ENCODE results near the gene CCDC27. TPM values are rescaled to one million over a fixed set of nuclear protein-coding genes. Genes with fewer than 3 reads are reported as not detected.

Gene CCDC27
- total RNA-seq, 1 donor from 2014 or later = not detected

- Histone ChIP-seq H3K4me3 (no peak overlapping the region), H3K9me3 (no peaks in the 10 kb centered on the region), H3K36me3 (no peaks in the 10 kb centered on the region), H3K27me3 (no peaks in the 10 kb centered on the region), H3K27ac (no peak overlapping the region), H3K4me1 (no peaks in the 10 kb centered on the region)
- no peak for TF ChIP-seq CTCF (IDR thresholded peaks at IDR 0.05)
- intact Hi-C loops (cut with DNase I) = no loop called here
- DNase-seq (ENCODE audit: low spot score in 2 of 2) = no peak
These were observed 24.1 kb upstream of the CCDC27 start for GRCh38 chr1:3727825-3728776.

GRCh38 chr1:3729594-3730542, 22.4 kb upstream of the CCDC27 start:
- H3K27me3 ChIP-seq = no peaks in the 10 kb centered on the region

GRCh38 chr1:3730543-3731247, 21.6 kb upstream of the CCDC27 start:
- intact Hi-C loops (cut with DNase I) = no loop called here
- Histone ChIP-seq H3K36me3 (peaks cover 0 to 8% of the 10 kb centered on the region in 2 donors), H3K4me3 (no peak overlapping the region), H3K27ac (no peak overlapping the region), H3K4me1 (no peaks in the 10 kb centered on the region), H3K9me3 (no peaks in the 10 kb centered on the region), H3K27me3 (no peaks in the 10 kb centered on the region)
- no peak for DNase-seq (ENCODE audit: low spot score in 2 of 2)
- TF ChIP-seq CTCF (IDR thresholded peaks at IDR 0.05) = no peak

More at GRCh38 chr1:3729594-3730542, 22.4 kb upstream of the CCDC27 start:
- intact Hi-C loops (cut with DNase I) = no loop called here
- Histone ChIP-seq H3K4me3 (no peak overlapping the region), H3K4me1 (no peaks in the 10 kb centered on the region), H3K9me3 (no peaks in the 10 kb centered on the region), H3K27ac (no peak overlapping the region), H3K36me3 (no peaks in the 10 kb centered on the region)
- no peak for TF ChIP-seq CTCF (IDR thresholded peaks at IDR 0.05)
- DNase-seq (ENCODE audit: low spot score in 2 of 2) = no peak

- Histone ChIP-seq H3K4me3 (no peak overlapping the region), H3K4me1 (no peaks in the 10 kb centered on the region), H3K27me3 (no peaks in the 10 kb centered on the region), H3K36me3 (peaks cover 3 to 15% of the 10 kb centered on the region in 2 donors), H3K9me3 (no peaks in the 10 kb centered on the region), H3K27ac (no peak overlapping the region)
- intact Hi-C loops (cut with DNase I) = no loop called here
- no peak for TF ChIP-seq CTCF (IDR thresholded peaks at IDR 0.05)
- DNase-seq (ENCODE audit: low spot score in 2 of 2) = no peak
These were observed 20.4 kb upstream of the CCDC27 start for GRCh38 chr1:3731583-3732433.

All from ascending aorta (tissue), 2 donors.